C4-2B (cell line): Measurements from ENCODE around the gene RTKN2.

ENCODE experiments used
- H3K27ac ChIP-seq: fragments of 450-650 bp; 2 replicates; pipeline ENCODE4 v1.5.1; 2017
- ZFX ChIP-seq: fragments of 450-650 bp; IDR thresholded peaks from 2 replicates; pipeline ENCODE4 v1.6.1; 2017
- TF ChIP-seq, protein P1 (sequence below): fragments of 450-650 bp; conservative IDR thresholded peaks from 2 replicates; pipeline ENCODE4 v1.5.1; 2017; ENCODE audit warnings: mild to moderate bottlenecking

The RTKN2 gene

DNA sequence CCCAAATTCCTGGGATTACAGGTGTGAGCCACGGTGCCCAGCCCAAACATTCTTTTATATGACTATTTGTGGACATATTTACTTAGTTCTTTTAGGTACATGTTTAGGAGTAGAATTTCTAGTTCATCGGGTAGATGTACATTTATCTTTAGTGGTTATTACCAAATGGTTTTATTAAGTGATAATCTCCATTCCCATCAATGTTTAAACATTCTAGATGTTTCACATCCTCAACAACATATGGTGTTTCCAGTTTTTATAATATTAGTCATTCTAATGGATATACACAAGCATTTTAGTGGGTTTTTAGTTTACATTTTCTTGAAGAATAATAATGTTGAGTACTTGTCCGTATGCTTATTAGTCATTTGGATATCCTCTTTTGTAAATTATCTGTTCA lies 131.7 kb downstream of the RTKN2 start:
- peak overlapping the region; percentile 41 for H3K27ac ChIP-seq
- TF ChIP-seq, protein P1, sequence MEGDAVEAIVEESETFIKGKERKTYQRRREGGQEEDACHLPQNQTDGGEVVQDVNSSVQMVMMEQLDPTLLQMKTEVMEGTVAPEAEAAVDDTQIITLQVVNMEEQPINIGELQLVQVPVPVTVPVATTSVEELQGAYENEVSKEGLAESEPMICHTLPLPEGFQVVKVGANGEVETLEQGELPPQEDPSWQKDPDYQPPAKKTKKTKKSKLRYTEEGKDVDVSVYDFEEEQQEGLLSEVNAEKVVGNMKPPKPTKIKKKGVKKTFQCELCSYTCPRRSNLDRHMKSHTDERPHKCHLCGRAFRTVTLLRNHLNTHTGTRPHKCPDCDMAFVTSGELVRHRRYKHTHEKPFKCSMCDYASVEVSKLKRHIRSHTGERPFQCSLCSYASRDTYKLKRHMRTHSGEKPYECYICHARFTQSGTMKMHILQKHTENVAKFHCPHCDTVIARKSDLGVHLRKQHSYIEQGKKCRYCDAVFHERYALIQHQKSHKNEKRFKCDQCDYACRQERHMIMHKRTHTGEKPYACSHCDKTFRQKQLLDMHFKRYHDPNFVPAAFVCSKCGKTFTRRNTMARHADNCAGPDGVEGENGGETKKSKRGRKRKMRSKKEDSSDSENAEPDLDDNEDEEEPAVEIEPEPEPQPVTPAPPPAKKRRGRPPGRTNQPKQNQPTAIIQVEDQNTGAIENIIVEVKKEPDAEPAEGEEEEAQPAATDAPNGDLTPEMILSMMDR: no peak
- no peak for TF ChIP-seq ZFX

DNA sequence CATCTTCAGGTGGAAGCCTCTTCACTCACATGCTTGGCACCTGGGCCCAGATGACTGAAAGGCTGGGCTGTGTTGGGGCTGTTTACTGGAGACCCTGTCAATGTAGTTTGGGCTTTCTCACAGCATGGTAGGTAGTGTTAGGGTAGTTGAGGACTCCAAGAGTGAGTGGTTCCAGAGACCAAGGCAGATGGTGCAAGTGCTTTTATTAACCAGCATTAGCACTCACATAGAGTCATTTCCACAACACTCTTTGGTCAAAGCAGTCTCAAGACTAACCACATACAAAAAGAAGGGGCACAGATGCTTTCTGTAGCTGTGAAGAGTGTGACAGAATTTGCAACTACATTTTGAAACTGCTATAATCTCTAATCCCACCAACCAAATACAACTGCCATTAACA lies 135.0 kb downstream of the RTKN2 start:
- no peak overlapping the region for H3K27ac ChIP-seq
- no peak for TF ChIP-seq ZFX
- TF ChIP-seq, protein P1: no peak
